ENCODE data around the gene NBAS.
A peak's percentile ranks its signal among the peaks of the same experiment; 100 is the strongest.
"Not testable (repeated sequence)": the region's sequence is repeated elsewhere in the genome, so short reads cannot be mapped to it uniquely, and the experiment has no call there.

The NBAS gene

DNA sequence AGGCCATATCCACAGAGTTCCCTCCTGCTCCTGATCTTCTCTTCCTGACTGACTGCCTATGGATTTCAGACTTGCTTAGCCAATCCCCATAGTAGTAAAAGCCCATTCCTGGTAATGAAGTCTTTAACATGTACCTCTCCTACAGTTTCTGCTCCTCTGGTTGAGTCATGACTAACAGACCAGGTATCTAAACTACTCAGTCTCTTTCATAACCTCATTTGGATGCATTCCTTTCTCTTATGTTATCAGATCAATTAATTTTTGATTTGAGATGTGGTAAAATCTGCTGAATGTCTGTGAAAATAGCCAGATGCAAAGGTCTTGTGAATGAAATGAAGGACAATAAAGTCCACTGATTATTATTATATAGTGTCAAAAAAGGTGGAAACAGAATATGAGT is 198.0 kb downstream of the NBAS start:
- no peak for DNase-seq
- no peak for ATAC-seq

DNA sequence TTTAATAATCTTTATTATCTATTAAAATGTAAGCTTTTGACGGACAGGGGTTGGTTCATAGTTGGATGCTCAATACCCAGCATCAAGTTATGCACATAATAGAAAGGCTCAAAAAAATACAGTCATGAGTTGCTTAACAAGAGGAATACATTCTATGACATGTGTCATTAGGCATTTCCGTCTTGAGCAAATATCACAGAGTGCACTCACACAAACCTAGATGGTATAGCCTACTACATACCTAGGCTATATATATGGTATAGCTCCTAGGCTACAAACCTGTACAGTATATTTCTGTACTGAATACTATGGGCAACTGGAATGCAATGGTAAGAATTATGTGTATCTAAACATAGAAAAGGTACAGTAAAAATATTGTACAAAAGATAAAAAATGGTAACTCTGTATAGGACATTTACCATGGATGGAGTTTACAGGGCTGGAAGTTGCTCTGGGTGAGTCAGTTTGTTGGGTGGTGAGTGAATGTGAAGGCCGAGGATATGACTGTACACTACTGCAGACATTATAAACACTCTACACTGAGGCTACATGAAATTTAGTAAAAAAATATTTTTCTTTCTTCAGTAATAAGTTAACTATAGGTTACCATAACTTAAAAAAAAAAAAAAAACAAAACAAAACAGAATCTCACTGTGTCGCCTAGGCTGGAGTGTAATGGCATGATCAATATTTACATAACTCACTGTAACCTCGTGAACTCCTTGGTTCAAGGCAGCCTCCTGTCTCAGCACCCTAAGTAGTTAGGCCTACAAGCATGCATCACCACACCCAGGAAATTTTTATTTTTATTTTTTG is 201.2 kb downstream of the NBAS start:
- no peak for DNase-seq
- no peak for ATAC-seq

DNA sequence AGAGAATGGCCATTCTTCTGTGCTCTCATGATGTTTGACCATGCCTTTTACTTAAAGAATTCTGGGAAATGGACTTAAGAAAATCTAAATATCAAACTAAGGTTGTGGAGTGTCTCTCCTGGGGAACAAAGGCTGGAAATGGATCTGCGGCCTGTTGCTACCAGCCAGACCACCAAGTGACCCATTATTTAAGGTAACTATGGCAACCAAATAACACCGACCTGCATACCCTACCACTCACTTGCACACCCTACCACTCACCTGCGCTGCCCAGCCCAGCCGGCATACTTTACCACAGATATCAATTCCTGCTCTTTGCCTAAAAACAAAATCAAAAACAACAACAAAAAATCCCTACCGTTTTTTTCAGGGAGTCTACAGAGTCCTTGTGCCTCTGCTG is 203.2 kb downstream of the NBAS start:
- no peak for ATAC-seq

DNA sequence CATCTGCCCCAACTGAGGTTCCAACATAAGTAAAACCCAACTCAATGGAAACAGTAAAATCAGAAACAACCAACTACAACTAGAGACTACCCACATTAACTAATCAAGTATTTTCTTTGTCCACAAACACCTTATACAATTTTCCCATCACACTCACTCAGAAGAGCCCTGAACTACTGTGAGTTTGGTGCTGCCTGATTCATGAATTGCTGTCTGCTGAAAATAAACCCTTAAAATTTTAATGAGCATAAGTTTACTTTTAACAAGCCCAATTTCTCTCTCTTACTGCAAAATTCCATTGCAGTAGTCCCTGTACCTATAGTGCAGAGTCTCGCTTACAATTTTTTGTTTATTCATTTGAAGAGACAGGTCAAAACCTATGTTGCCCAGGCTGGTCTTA is 203.9 kb downstream of the NBAS start:
- DNase-seq (no peak), ATAC-seq (no peak)

More for the DNA sequence above, 203.2 kb downstream of the NBAS start:
- no peak for DNase-seq

DNA sequence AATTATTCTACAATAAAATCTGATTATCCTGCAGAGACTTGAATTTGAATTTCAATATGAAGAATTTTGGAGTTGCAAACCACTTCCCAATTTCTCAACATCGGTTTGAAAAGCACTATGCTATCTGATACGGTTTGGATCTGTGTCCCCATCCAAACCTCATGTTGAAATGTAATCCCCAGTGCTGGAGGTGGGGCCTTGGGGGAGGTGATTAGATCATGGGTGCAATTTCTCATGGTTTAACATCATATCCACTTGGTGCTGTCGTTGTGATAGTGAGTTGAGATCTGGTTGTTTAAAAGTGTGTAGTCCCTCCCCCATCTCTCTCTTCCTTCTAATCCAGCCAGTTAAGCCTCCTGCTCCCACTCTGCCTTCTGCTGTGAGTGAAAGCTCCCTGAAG is 205.7 kb downstream of the NBAS start:
- DNase-seq (no peak), ATAC-seq (no peak)

DNA sequence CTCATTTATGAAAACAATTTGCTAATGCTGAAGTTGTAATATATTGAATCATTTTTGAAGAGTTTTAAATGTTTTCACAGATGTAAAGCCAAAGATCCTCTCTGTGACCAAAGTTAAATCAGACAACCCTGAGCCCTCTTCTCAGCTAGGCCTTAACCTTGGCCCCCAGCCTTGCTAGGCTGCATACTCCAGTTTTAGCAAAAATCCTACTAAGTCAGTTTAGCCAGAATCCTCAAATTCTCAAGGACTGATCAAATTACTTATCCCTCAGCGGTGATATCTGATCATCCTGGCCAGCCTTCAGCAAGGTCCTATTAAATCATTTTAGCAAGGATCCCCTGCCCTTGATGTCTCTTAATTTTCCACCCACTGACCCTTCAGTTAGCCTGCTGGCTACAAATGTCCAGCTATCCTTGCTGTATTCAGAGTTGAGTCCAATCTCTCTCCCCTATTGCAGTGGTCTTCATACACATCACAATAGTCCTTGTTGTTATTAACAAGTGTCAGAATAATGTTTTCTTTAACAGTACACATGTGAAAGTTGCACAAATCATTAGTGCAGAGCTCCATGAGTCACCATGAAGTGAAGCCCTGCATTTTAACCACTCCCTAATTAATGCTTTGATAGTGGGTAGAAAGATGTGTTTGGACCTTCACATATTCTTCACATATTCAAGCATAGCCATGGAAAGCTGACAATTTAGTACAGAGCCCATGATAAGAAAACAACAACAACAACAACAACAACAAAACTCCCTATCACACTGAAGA is 206.4 kb downstream of the NBAS start:
- no peak for ATAC-seq
- DNase-seq, result no peak

DNA sequence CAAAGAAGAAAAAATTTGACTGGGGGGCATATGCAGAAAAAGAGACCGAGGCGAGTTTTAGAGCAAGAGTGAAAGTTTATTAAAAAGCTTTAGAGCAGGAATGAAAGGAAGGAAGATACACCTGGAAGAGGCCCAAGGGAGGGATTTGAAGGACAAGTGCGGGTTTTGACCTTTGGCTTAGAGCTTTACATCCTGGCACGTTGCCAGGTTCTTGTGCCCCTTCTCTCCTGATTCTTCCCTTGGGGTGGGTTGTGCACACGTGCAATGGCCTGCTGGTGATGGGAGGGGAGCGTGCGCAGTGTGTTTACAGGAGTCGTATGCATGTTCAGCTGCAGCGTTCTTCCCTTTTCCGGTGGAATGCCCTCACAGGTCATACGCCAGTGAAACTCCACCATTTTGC is 208.8 kb downstream of the NBAS start:
- no peak for DNase-seq
- no peak for ATAC-seq

DNA sequence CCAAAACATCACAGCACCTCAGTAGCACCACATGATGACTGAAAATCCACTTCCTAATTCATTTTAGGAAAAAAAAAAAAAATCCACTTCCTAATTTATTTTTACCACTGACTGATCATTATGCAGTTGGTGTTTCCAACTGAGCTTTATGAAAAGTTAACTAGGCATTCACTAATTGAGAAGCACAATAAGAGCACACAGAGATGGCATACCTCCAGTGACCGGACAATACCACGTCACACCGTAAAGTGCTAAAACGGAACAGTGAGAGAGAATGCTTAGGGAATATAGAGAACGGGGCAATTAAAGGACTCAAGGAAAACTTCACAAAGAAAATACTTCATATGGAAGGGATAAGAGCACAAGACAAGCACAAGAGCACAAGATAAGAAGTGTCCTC is 212.5 kb downstream of the NBAS start:
- no peak for ATAC-seq

DNA sequence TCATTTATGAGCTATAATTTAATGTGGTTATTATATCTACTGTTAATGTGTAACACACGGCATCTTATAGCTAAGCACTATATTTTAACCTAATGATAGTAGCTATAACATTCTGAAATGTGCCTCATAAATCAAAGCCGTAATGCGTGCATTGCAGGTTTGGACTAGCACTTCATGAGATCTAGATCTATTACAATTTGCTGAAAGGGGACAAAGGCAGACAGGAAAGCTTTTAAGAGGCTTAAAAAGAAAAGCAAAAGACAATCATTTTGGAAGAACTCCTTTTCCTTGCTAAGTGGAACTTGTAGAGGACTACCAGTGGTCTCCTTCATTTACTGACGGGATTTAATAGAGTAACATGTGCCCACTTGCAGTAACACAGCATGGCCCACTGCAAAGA is 213.1 kb downstream of the NBAS start:
- DNase-seq, result no peak

More for the DNA sequence above, 212.5 kb downstream of the NBAS start:
- no peak for DNase-seq

DNA sequence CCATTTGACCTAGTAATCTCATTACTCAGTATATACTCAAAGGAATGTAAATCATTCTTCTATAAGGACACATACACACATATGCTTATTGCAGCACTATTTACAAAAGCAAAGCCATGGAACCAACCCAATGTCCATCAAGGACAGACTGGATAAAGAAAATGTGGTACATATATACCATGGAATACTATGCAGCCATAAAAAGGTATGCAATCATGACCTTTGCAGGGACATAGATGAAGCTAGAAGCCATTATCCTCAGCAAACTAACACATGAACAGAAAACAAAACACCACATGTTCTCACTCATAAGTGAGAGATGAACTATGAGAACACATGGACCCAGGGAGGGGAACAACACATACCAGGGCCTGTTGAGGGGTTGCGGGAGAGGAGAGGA is 214.5 kb downstream of the NBAS start:
- no peak for ATAC-seq
- DNase-seq, result no peak

More for the DNA sequence above, 213.1 kb downstream of the NBAS start:
- no peak for ATAC-seq

DNA sequence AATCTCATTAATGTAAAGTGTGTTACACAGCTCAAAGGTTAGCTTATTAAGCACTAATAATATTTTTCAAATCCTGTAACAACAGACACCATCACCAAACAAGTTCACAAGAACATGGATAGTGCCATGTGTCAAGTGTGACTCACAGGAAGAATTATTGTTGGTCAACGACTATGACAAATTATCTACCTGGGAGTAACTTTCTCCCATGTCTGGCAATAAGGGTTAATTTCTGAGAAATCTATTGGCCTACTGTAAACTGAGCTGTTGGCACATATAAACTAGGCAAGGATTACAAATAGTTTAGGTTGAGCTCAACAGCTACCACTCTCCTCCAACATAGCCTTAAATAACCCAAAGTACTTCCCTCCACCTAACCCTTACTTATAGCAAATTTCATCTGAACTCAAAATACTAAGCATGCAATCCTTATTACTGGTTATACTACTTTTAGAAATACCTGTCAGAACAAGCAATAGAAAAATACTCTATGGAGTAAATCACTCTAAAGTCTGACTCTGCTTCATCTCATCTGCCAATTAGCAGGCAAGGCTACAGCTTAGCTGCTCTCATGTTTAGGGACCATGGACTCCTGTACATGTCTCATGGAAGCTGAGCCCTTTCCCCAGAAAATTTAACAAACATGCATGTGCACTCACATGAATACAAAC is 223.0 kb downstream of the NBAS start:
- ATAC-seq (no peak), DNase-seq (no peak)

DNA sequence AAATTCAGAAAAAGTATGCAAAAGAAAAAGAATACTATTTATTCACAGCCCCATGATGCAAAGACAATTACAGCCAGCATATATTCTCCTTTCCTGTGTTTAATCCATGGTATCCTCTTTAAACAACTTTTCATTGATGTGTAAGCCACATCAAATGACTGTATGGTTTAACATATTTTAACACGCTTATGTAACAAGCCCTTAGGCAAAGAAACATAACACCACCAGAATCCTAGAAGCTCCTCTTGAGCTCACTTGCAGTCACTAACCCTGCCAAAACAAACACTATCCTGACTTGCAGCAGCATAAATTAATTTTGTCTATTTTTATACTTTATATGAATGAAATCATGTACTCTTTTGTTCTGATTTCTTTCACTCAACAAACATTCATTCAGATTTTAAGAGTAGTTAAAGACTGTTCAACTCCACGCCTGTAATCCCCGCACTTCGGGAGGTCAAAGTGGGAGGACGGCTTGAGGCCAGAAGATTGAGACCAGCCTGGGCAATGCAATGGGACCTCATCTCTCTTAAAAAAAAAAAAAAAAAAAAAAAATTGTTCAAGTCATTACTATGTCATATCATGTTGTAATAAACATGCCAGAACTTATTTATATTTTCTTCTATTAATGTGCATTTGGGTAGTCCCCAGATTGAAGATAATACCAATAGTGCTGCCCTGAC is 226.3 kb downstream of the NBAS start:
- DNase-seq (no peak), ATAC-seq (no peak)

DNA sequence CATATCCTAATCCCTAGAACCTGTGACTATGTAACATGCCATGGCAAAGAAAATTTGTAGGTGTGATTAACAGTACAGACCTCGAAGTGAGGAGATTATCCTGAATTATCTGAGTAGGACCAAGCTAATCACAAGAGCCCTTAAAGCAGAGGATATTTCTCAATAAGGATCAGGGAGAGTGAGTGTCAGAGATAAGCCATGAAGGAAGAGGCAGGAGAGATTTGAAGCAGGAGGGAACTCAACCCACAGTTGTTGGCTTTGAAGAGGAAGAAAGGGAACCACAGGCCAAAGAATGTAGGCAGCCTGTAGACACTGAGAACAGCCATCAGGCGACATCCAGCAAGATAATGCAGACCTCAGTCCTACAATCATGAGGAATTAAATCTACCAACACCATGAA is 229.3 kb downstream of the NBAS start:
- ATAC-seq (no peak), DNase-seq (no peak)

DNA sequence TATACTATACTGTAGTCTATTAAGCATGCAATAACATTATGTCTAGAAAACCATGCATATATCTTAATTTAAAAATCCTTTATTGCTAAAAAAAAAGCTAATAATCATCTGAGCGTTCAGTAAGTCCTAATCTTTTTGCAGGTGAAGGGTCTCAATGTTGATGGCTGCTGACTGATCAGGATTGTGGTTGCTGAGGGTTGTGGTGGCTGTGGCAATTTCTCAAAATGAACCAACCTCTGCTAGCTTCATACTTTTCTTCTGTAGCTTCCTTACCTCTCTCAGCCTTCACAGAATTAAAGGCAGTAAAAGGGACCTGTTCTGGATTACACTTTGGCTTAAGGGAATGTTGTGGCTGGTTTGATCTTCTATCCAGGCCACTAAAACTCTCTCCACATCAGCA is 235.8 kb downstream of the NBAS start:
- ATAC-seq, result no peak
- no peak for DNase-seq

DNA sequence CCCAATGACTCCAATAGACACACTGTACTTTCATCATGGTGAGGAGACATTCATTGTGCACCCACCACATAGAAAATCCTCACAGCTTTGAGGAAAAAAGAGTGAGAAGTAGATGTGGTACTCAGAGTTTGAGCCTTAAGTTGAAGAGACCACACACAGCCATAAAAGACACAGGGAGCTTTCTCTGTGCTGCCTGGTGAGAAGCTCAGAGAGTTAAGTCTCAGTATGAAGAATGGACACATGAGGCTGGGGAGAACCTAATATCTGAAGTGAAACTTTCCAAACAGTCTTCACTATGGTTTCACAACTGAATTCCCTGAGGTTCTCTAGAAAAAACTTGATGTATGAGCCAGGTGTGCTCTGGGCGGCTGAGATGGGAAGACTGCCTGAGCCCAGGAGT is 237.9 kb downstream of the NBAS start:
- DNase-seq, result no peak
- ATAC-seq, result no peak

DNA sequence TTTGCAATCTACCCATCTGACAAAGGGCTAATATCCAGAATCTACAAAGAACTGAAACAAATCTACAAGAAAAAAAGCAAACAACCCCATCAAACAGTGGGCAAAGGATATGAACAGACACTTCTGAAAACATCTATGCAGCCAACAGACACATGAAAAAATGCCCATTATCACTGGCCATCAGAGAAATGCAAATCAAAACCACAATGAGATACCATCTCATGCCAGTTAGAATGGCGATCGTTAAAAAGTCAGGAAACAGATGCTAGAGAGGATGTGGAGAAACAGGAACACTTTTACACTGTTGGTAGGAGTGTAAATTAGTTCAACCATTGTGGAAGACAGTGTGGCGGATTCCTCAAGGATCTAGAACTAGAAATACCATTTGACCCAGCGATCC is 239.7 kb downstream of the NBAS start:
- ATAC-seq, result not testable (repeated sequence)

DNA sequence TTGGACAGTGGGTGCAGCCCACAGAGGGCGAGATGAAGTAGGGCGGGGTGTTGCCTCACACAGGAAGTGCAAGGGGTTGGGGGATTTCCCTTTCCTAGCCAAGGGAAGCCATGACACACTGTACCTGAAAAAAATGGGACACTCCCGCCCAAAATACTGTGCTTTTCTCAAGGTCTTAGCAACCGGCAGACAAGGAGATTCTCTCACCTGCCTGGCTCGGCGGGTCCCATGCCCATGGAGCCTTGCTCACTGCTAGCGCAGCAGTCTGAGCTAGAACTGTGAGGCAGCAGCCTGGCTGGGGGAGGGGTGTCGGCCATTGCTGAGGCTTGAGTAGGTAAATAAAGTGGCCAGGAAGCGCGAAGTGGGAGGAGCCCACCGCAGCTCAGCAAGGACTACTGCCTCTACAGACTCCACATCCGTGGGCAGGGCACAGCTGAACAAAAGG is 244.7 kb downstream of the NBAS start:
- DNase-seq (peak; percentile 15), ATAC-seq (no peak)

More for the DNA sequence above, 239.7 kb downstream of the NBAS start:
- not testable (repeated sequence) for DNase-seq

DNA sequence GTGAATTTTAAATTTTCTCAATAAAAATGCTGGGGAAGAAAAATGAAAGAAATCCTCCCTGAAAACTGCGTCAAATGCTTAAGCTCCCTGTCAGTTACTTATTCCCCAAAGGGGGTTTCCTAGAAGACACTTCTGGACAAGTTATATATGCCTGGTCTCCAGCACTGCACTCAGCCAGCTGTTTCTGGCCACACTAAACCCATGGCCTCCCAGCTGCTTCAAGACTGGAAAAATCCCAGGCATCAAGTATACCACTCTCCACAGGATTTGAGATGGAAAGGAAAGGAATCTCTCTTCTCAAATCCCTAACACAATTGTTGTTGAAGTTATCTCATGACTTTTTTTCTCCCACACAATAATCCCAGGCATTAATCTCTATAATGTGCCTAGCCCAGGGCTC is 245.7 kb downstream of the NBAS start:
- ATAC-seq (no peak), DNase-seq (no peak)

DNA sequence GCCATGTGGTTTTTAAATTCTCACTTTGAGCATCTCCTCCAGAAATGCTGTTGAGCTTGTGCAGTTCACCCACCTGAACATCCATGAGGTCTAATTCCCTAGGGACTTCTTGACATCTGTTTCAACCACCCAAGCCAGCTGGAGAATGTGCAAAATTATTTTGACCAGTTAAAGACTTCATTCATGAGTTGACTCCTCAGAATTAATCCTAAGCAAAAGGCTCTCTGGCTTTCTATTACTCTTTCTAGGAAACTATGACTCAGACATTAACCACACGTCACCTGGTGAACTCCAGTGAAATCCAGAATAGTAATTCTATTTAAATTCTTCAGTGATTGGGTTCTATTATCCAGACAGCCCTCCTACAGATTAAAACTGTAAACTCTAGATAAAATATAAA is 247.5 kb downstream of the NBAS start:
- no peak for DNase-seq
- ATAC-seq, result peak; percentile 32

DNA sequence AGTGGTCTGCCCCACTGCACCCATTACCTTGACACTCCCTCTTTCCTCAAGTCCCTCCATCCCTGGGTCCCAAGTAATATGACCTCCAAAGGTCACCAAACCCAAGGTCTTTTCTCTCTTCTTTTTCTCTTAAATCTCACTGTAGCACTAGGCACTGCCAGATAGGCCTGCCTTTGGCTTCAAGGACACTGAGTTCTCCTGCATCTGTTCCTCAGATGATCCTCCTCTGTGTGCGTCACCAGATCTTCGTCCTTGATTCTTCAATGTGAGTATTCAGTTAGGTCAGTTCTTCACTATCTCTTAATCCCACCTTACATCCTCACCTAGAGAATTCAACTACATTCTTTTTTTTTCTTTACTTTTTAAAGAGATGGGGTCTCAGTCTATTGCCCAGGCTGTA is 249.2 kb downstream of the NBAS start:
- no peak for ATAC-seq
- no peak for DNase-seq

DNA sequence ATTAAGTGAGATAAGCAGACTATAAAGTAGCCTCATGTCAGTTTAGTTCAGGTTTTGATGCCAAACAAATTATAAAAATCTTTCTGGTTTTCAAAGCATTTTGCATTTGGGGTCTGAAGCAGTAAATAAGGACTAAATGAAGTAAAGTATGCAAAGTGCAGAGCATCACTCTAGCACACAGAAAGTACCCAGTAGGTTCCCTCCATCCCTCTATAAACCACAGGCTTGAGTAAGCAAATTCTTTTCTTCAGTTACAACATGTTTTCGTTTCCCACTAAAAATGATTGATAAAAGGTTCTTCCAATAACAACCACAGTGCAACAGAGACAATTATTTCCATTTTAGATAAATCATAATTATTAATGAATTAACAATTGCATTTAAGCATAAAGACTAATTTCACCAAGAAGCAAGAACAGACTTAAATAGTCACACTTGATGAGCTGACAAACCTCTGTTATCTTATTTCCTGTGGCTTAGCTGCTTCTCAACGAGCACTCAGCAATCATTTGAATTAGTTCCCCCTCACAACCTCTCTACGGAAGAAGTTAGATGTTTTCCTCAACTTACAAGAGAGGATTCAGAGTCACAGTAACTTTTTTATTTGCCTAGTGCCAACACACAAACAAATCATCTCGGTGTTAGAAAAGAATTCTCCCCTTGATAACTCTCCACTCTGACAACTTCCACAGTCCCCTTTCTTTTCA is 249.8 kb downstream of the NBAS start:
- DNase-seq (no peak), ATAC-seq (no peak)

DNA sequence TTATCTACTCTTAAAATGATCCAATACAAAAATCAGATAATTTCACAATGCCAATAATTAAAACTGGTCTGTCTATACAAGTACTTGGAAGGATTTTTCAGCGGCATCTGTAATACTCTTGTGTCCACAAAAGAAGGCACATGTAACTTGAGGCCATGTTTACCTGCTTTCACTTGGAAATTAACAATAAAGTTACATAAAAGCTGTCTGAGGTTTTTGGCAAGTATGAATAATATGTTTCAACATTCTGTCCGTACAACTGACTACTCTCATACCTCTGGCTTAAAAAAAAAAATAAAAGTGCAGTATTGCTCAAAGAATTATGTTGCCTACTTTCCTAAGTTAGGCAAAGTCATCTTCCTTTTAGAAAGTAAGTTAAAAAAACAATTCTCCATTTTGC is 253.6 kb downstream of the NBAS start:
- DNase-seq (no peak), ATAC-seq (no peak)
